ENCODE results near the gene FBXL7. TPM values are rescaled to one million over a fixed set of nuclear protein-coding genes. Genes with fewer than 3 reads are reported as not detected.

The FBXL7 gene
- total and polyA plus RNA-seq, 2 donors (not counting 3 experiments of a cell fraction or from before 2014, with no cell fraction given), result 23.5 to 32.2 TPM

GRCh38 chr5:15707631-15708030 lies 207.7 kb downstream of the FBXL7 start:
- H3K27me3 ChIP-seq (ENCODE audit: control insufficient read depth in 2 of 2, insufficient read depth in 2 of 2, low read length in 2 of 2), result no peaks in the 10 kb centered on the region
- no peak overlapping the region for H3K27ac ChIP-seq (ENCODE audit: insufficient read depth, low read depth, low read length)
- no peak overlapping the region for H3K9ac ChIP-seq (replicated peaks; ENCODE audit: extremely low read depth, insufficient read depth, low read length)
- no TSS peak for BruUV-seq (replicated peaks)
- H3K36me3 ChIP-seq (ENCODE audit: control insufficient read depth in 2 of 2, extremely low read depth in 1 of 2, insufficient read depth in 2 of 2, low read length in 2 of 2), result no peaks in the 10 kb centered on the region
- H4K20me1 ChIP-seq (replicated peaks; ENCODE audit: control insufficient read depth, extremely low read depth, insufficient read depth, low read length), result peaks cover 2% of the 10 kb centered on the region
- no peak overlapping the region for H3K4me2 ChIP-seq (ENCODE audit: insufficient read depth, low read length)
- CTCF ChIA-PET, result no interaction called here
- intact Hi-C loops (cut with micrococcal nuclease) (no loop called here), dilution Hi-C loops (cut with MboI; ENCODE audit: extremely low pct_ligation_motif_present, low sequenced_read_pairs) (no loop called here)
- H2AFZ ChIP-seq (ENCODE audit: low read depth, low read length), result no peak overlapping the region
- POLR2A ChIA-PET, result no interaction called here
- FAIRE-seq (no peak), DNase-seq (ENCODE audit: low read depth, low spot score) (no peak)
- no peak overlapping the region for H3K4me3 ChIP-seq (replicated peaks in 1 of 3; ENCODE audit: insufficient read depth in 1 of 3, low read depth in 1 of 3, low read length in 3 of 3)
- peaks cover 2% of the 10 kb centered on the region for H3K79me2 ChIP-seq (ENCODE audit: control insufficient read depth, insufficient read depth, low read length)
- H3K9me1 ChIP-seq (replicated peaks; ENCODE audit: control insufficient read depth, extremely low read depth, insufficient read depth, low read length), result no peaks in the 10 kb centered on the region
- no peaks in the 10 kb centered on the region for H3K4me1 ChIP-seq (ENCODE audit: control insufficient read depth, extremely low read depth, insufficient read depth, low read length)
- no peaks in the 10 kb centered on the region for H3K9me3 ChIP-seq (replicated peaks; ENCODE audit: control insufficient read depth, insufficient read depth, low read length)
- TF ChIP-seq GATA2 (IDR thresholded peaks at IDR 0.05; ENCODE audit: insufficient read depth, insufficient read length, low read depth, low read length), result no peak
- no peak for TF ChIP-seq CTCF (IDR thresholded peaks at IDR 0.05; ENCODE audit: extremely low read depth in 1 of 2, insufficient read depth in 1 of 2, low read depth in 1 of 2, low read length in 2 of 2)
- TF ChIP-seq POLR2A (IDR thresholded peaks at IDR 0.05; ENCODE audit: low read depth, low read length), result no peak
- TF ChIP-seq EZH2 (IDR thresholded peaks at IDR 0.05; ENCODE audit: borderline replicate concordance, low read depth, low read length, severe bottlenecking), result no peak
- TF ChIP-seq MAX (IDR thresholded peaks at IDR 0.05; ENCODE audit: insufficient read depth, insufficient read length), result no peak
- no peak for TF ChIP-seq MYC (IDR thresholded peaks at IDR 0.05; ENCODE audit: low read depth, low read length)
- no peak for TF ChIP-seq POLR2AphosphoS5 (IDR thresholded peaks at IDR 0.05; ENCODE audit: insufficient read depth, low read depth, low read length)
- TF ChIP-seq JUN (IDR thresholded peaks at IDR 0.05; ENCODE audit: borderline replicate concordance, insufficient read depth, insufficient read length, low read depth), result no peak
- no peak for TF ChIP-seq FOS (IDR thresholded peaks at IDR 0.05; ENCODE audit: borderline replicate concordance, insufficient read depth, low read length)

Data from endothelial cell of umbilical vein (primary cell).